HepG2 (cell line): Measurements from ENCODE around the gene HOXC5.

Experiments
- FOXA1 ChIP-seq, 2 experiments: fragments of 450-650 bp in 1 of 2; sonication (generic) in 1 of 2; formaldehyde crosslinking in 1 of 2; IDR thresholded peaks; 2 replicates each; pipeline versions ENCODE4 v1.4.0 to v1.6.1; 2016 to 2020; ENCODE audit warnings: missing genetic modification reagents in 1 of 2
- KAT7 ChIP-seq: IDR thresholded peaks from 2 replicates; pipeline ENCODE4 v1.6.1; 2018; ENCODE audit warnings: borderline replicate concordance, missing compliant biosample characterization
- SRF ChIP-seq: IDR thresholded peaks from 2 replicates; pipeline ENCODE4 v1.6.1; 2011; ENCODE audit warnings: mild to moderate bottlenecking, low read depth, low read length, moderate library complexity
- TRIM24 ChIP-seq: sonication (generic); formaldehyde crosslinking; IDR thresholded peaks from 2 replicates; pipeline ENCODE4 v1.8.0; 2022; ENCODE audit warnings: mild to moderate bottlenecking, missing genetic modification reagents
- ZBTB26 ChIP-seq: IDR thresholded peaks from 2 replicates; pipeline ENCODE4 v1.6.1; 2016; ENCODE audit warnings: missing compliant biosample characterization, missing genetic modification reagents, borderline replicate concordance
- ZBTB34 ChIP-seq: sonication (generic); formaldehyde crosslinking; IDR thresholded peaks from 2 replicates; pipeline ENCODE4 v1.8.0; 2022; ENCODE audit warnings: mild to moderate bottlenecking, missing genetic modification reagents
- ZFP1 ChIP-seq: IDR thresholded peaks from 2 replicates; pipeline ENCODE4 v1.6.1; 2016
- TF ChIP-seq, protein P1 (sequence below): sonication (generic); formaldehyde crosslinking; IDR thresholded peaks from 2 replicates; pipeline ENCODE4 v1.5.0; 2020; ENCODE audit warnings: mild to moderate bottlenecking, missing genetic modification reagents, moderate library complexity

GRCh38 chr12:53990311-53991076, 42.4 kb upstream of the HOXC5 start:
- TF ChIP-seq SRF, result no peak
- TF ChIP-seq TRIM24, result no peak
- no peak for TF ChIP-seq ZFP1 (CRISPR knock-in tag)
- no peak for TF ChIP-seq ZBTB26
- TF ChIP-seq KAT7, result no peak
- no peak for TF ChIP-seq ZBTB34
- TF ChIP-seq FOXA1 (IDR thresholded peaks at IDR 0.05), result no peak
- TF ChIP-seq FOXA1 (CRISPR knock-in tag; IDR thresholded peaks at IDR 0.05), result no peak
- TF ChIP-seq, protein P1, sequence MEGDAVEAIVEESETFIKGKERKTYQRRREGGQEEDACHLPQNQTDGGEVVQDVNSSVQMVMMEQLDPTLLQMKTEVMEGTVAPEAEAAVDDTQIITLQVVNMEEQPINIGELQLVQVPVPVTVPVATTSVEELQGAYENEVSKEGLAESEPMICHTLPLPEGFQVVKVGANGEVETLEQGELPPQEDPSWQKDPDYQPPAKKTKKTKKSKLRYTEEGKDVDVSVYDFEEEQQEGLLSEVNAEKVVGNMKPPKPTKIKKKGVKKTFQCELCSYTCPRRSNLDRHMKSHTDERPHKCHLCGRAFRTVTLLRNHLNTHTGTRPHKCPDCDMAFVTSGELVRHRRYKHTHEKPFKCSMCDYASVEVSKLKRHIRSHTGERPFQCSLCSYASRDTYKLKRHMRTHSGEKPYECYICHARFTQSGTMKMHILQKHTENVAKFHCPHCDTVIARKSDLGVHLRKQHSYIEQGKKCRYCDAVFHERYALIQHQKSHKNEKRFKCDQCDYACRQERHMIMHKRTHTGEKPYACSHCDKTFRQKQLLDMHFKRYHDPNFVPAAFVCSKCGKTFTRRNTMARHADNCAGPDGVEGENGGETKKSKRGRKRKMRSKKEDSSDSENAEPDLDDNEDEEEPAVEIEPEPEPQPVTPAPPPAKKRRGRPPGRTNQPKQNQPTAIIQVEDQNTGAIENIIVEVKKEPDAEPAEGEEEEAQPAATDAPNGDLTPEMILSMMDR (CRISPR knock-in tag), result no peak
